SK-N-MC (cell line): ENCODE data around the gene MTHFD1.

Experiments
- EZH2 ChIP-seq: fragments of 200-600 bp; sonication (generic); IDR thresholded peaks from one replicate; pipeline ENCODE4 v1.6.1; 2017; ENCODE audit warnings: antibody characterized with exemption
- FOXP2 ChIP-seq: optimal IDR thresholded peaks from 2 replicates; pipeline ENCODE3; 2011; ENCODE audit warnings: mild to moderate bottlenecking, moderate library complexity; ENCODE audit not compliant: insufficient read depth; ENCODE audit errors: extremely low read length, control extremely low read depth
- POLR2AphosphoS5 ChIP-seq: IDR thresholded peaks from 2 replicates; pipeline ENCODE4 v1.6.1; 2012; ENCODE audit warnings: mild to moderate bottlenecking, low read depth, low read length, borderline replicate concordance

GRCh38 chr14:64405295-64405694, 17.1 kb downstream of the MTHFD1 start:
- TF ChIP-seq EZH2 = no peak
- TF ChIP-seq POLR2AphosphoS5 = no peak
- no peak for TF ChIP-seq FOXP2
